ENCODE data around the gene EVI5.

Gene EVI5

DNA sequence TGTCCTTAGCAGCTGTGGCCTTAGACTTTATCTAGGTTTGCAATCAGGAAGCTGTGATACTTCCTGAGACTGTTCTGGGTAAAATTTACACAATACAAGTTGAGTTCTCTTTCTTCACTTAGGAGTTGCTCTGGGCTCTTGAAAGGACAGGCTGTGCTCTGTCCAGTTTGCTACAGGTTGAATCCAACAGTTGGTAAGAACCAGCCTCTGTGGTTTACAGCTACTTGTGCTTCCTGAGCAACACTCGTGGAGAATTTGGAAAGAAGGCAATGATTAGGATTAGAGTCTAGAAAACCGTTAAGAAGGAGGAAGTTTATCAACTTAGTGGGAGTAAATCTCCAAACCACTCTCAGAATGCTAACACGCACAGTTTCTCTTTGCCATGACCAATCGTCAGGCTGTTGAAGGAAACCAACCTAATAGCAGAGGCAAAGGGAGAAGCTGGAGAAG, 325.0 kb downstream of the EVI5 start:
- H3K9ac ChIP-seq (ENCODE audit: insufficient read length), result no peak overlapping the region
- TF ChIP-seq POLR2AphosphoS5 (IDR thresholded peaks at IDR 0.05; ENCODE audit: borderline replicate concordance, low read depth, low read length) (no peak), FOXP2 (optimal IDR thresholded peaks at IDR 0.05; ENCODE audit: control extremely low read depth, extremely low read length, insufficient read depth) (no peak), EZH2 (IDR thresholded peaks at IDR 0.05) (no peak)
- DNase-seq (ENCODE audit: low read depth, low spot score), result no peak
- no peaks in the 10 kb centered on the region for H3K36me3 ChIP-seq (ENCODE audit: insufficient read depth, low read length)
- H3K27ac ChIP-seq, result no peak overlapping the region
- H3K4me3 ChIP-seq, result no peak overlapping the region
- no peaks in the 10 kb centered on the region for H3K9me3 ChIP-seq (ENCODE audit: low read depth, low read length)
